Activated T-cell treated with anti-CD3 and anti-CD28 coated beads, Interleukin-2, amount 50 U/mL, for 72 hours (primary cell): ENCODE measurements around the gene TAF9. TPM values are rescaled to one million over a fixed set of nuclear protein-coding genes. Genes with fewer than 3 reads are reported as not detected.
"Not testable (repeated sequence)": the region's sequence is repeated elsewhere in the genome, so short reads cannot be mapped to it uniquely, and the experiment has no call there.

ENCODE experiments used
- ATAC-seq, 2 donors: fragments of 150-1000 bp; cut with Tn5 transposase; replicated peaks in 1 of 2; 2 replicates each; pipeline ENCODE4 v1.10.0; 2021; ENCODE audit warnings: moderate library complexity in 2 of 2, mild to moderate bottlenecking in 1 of 2
- DNase-seq, 2 donors: peaks; one replicate each; pipeline ENCODE4 v3.0.0; 2021 to 2022; ENCODE audit warnings: mixed read lengths in 1 of 2
- H3K27ac Mint-ChIP-seq: one replicate; pipeline ENCODE4 v1.8.0; 2022; ENCODE audit warnings: mild to moderate bottlenecking, moderate library complexity, mixed read lengths
- H3K27me3 Mint-ChIP-seq: one replicate; pipeline ENCODE4 v1.8.0; 2022; ENCODE audit warnings: low read depth, mixed read lengths
- H3K36me3 Mint-ChIP-seq, 2 donors: one replicate each; pipeline ENCODE4 v1.8.0; 2022; ENCODE audit warnings: mixed read lengths in 2 of 2, mild to moderate bottlenecking in 1 of 2; ENCODE audit not compliant: insufficient read depth in 2 of 2
- H3K4me1 Mint-ChIP-seq: one replicate; pipeline ENCODE4 v1.8.0; 2022; ENCODE audit warnings: low read depth, mixed read lengths
- H3K4me3 Mint-ChIP-seq, 2 donors: one replicate each; pipeline ENCODE4 v1.8.0; 2022; ENCODE audit warnings: mild to moderate bottlenecking in 2 of 2, mixed read lengths in 2 of 2, moderate library complexity in 2 of 2
- H3K9me3 Mint-ChIP-seq, 2 donors: one replicate each; pipeline ENCODE4 v1.8.0; 2022; ENCODE audit warnings: mixed read lengths in 2 of 2
- total RNA-seq, 2 donors: library from RNA; stranded (reverse); gene quantifications; one replicate each; pipeline ENCODE4 v1.2.3, GENCODE V29; 2022

Gene TAF9
- total RNA-seq, 2 donors from 2014 or later, result 78.4 to 85.1 TPM

DNA sequence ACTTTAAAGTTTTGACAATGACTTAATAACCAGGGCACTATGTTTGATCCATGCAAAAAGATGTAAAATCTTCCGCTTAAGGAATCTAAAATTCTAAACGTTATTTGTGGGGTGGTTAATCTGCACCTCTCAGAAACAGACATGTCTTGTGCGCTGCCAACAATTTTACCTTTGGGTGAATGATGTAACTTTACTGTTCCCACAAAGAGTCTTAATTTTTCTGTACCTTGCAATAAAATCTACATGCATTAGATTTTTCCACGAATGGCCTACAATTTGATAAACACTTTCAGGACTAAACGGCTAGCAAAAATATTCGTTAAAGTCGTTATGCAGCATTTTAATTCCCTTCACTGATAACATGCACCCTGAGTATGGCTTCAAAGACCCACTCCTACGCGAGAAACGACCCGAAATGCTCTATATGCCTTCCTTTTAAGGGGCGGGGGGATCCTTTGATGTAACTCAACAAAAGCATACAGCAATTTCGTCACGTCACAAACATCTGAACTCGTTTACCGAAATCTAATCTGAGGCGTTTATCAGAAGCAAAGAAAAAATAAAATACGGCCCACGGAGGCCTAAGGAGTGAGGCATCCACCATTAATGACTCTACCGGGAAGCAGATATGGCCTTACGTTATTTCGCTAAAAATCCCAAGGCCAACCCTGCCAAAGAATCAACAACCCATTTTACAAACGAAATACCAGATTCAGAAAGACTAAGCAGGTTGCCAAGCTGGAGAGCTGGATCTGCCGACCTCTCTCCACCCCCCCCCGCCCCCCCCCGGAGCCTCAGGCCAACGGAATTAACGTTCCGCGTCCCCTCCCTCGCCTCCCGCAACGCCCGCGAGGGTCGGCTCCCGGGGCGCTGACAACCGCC is 621 bp downstream of the TAF9 start:
- ATAC-seq, result peak; percentile 1
- peak; percentile 17 to 21 for DNase-seq
- Mint-ChIP-seq H3K4me3 (peak overlapping the region; percentile 90 to 98), H3K27ac (peak overlapping the region; percentile 99), H3K9me3 (no peaks in the 10 kb centered on the region), H3K27me3 (no peaks in the 10 kb centered on the region), H3K36me3 (peaks cover 14 to 23% of the 10 kb centered on the region in 2 donors), H3K4me1 (peaks cover 48% of the 10 kb centered on the region)

GRCh38 chr5:69367697-69368279 is 1.5 kb downstream of the TAF9 start:
- ATAC-seq (no peak), DNase-seq (no peak)
- Mint-ChIP-seq H3K4me1 (peaks cover 44% of the 10 kb centered on the region), H3K9me3 (no peaks in the 10 kb centered on the region), H3K36me3 (peaks cover 14 to 31% of the 10 kb centered on the region in 2 donors), H3K27ac (peak overlapping the region; percentile 99), H3K4me3 (peak overlapping the region; percentile 90 to 98), H3K27me3 (no peaks in the 10 kb centered on the region)

- Mint-ChIP-seq H3K4me1 (peaks cover 43% of the 10 kb centered on the region), H3K27me3 (no peaks in the 10 kb centered on the region), H3K4me3 (peak overlapping the region in 1 of 2 donors; percentile 46), H3K27ac (peak overlapping the region; percentile 77), H3K36me3 (peaks cover 14 to 33% of the 10 kb centered on the region in 2 donors), H3K9me3 (no peaks in the 10 kb centered on the region)
- no peak for DNase-seq
- ATAC-seq, result no peak
Measured at GRCh38 chr5:69364850-69365249, 4.5 kb downstream of the TAF9 start.

DNA sequence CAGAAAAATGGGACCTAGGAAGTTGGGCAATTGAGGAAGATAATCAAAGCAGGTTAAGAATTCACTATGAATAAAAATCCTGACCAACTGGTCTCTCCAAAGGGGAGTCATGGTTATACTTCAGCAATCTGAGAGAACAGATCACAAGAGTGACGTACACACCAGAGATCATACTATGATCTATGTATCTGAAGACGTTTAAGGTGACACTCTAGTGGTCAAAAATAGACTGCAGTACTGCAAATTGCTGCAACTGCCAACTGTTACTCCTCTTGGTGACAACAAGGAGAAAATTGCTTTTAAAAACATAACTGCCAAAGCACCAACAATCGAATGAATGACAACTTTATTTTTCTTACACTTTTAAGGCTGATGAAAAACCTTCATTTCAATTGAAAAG is 4.9 kb downstream of the TAF9 start:
- Mint-ChIP-seq H3K36me3 (peaks cover 14 to 33% of the 10 kb centered on the region in 2 donors), H3K27ac (no peak overlapping the region), H3K4me3 (no peak overlapping the region), H3K9me3 (no peaks in the 10 kb centered on the region), H3K4me1 (peaks cover 43% of the 10 kb centered on the region), H3K27me3 (no peaks in the 10 kb centered on the region)
- ATAC-seq (no peak), DNase-seq (no peak)

DNA sequence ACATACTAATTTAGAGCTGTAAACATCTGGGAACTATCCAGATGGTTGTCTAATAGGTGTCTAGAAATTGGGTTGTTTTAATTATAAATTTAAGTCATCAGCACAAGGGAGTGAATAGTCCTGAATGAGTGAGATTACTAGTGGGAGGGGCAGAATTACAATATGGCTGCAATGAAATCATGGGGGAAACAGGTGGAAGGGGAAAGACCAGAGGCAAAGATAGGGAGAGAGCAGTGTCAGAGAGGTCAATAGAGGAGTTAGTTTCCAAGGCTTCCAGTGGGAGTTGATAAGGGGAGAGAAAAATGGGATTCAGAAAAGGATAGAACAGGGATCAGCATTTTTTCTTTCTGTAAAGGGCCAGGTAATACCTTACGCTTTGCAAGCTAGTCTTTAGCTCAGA is 8.9 kb downstream of the TAF9 start:
- Mint-ChIP-seq H3K4me1 (peaks cover 22% of the 10 kb centered on the region), H3K27ac (peak overlapping the region; percentile 35), H3K4me3 (no peak overlapping the region), H3K27me3 (no peaks in the 10 kb centered on the region), H3K36me3 (peaks cover 5 to 28% of the 10 kb centered on the region in 2 donors), H3K9me3 (no peaks in the 10 kb centered on the region)
- ATAC-seq (no peak), DNase-seq (no peak)

GRCh38 chr5:69359699-69360098 is 9.6 kb downstream of the TAF9 start:
- Mint-ChIP-seq H3K27ac (peak overlapping the region; percentile 35), H3K36me3 (peaks cover 0 to 22% of the 10 kb centered on the region in 2 donors)

GRCh38 chr5:69350664-69351063 is 18.7 kb downstream of the TAF9 start:
- no peak for ATAC-seq
- H3K27ac Mint-ChIP-seq, result no peak overlapping the region

More at GRCh38 chr5:69359699-69360098, 9.6 kb downstream of the TAF9 start:
- Mint-ChIP-seq H3K4me3 (no peak overlapping the region), H3K9me3 (no peaks in the 10 kb centered on the region), H3K27me3 (no peaks in the 10 kb centered on the region), H3K4me1 (peaks cover 15% of the 10 kb centered on the region)
- no peak for DNase-seq
- no peak for ATAC-seq

GRCh38 chr5:69343083-69343482 is 26.2 kb downstream of the TAF9 start:
- H3K36me3 Mint-ChIP-seq, result no peaks in the 10 kb centered on the region
- no peak overlapping the region for H3K4me3 Mint-ChIP-seq
- H3K27ac Mint-ChIP-seq, result no peak overlapping the region
- DNase-seq (no peak), ATAC-seq (no peak)
- no peaks in the 10 kb centered on the region for H3K4me1 Mint-ChIP-seq
- H3K27me3 Mint-ChIP-seq, result no peaks in the 10 kb centered on the region
- H3K9me3 Mint-ChIP-seq, result no peaks in the 10 kb centered on the region

More at GRCh38 chr5:69350664-69351063, 18.7 kb downstream of the TAF9 start:
- no peak overlapping the region for H3K4me3 Mint-ChIP-seq
- no peaks in the 10 kb centered on the region for H3K9me3 Mint-ChIP-seq
- DNase-seq, result no peak
- peaks cover 0 to 14% of the 10 kb centered on the region in 2 donors for H3K36me3 Mint-ChIP-seq
- H3K27me3 Mint-ChIP-seq, result no peaks in the 10 kb centered on the region
- no peaks in the 10 kb centered on the region for H3K4me1 Mint-ChIP-seq

DNA sequence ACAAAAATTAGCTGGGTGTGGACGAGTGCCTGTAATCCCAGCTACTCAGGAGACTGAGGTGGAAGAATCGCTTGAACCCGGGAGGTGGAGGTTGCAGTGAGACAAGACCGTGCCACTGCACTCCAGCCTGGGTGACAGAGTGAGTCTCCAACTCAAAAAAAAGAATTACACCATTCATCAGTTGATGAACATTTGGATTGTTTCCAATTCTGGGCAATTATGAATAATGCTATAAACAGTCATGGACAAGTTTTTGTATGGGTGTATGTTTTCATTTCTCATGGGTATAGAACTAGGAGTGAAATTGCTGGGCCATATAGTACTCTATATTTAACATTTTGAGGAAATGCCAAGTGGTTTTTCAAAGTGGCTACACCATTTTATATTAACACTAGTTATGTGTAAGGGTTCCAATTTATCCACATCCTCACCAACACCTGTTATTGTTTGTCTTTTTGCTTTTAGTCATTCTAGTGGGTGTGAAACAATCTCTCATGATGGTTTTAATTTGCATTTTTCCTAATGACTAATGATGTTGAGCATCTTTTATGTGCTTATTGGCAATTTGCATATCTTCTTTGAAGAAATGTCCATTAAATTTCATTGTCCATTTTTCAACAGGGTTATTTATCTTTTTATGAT is 27.7 kb downstream of the TAF9 start:
- Mint-ChIP-seq H3K27ac (no peak overlapping the region), H3K4me3 (no peak overlapping the region), H3K9me3 (no peaks in the 10 kb centered on the region), H3K36me3 (no peaks in the 10 kb centered on the region), H3K27me3 (no peaks in the 10 kb centered on the region), H3K4me1 (no peaks in the 10 kb centered on the region)
- no peak for DNase-seq
- ATAC-seq, result no peak

DNA sequence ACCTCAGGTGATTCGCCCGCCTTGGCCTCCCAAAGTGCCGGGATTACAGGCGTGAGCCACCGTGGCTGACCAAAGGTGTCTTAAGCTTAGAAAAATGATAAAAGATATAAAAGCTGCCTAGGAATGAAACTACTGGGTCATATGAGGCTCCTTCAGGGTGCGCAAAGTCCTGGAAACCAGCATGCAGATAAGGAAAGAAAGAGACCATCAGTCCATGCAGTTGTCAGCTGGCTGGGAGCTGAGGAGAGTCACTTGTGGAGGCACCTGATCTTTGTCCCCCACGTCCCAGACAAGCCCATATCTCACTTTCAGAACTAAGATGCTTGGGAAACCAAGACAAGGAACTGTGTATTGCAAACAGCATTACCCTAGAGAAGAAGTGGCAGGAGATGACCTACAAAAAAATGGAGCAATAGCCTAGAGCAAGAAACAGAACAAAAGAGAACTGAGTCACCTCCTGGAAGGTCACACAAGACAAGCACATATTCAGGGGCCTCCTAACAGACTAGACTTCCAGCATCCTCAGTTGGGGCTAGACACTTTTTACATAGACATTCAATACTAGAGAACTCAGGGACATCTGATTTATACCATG is 33.9 kb downstream of the TAF9 start:
- Mint-ChIP-seq H3K27me3 (no peaks in the 10 kb centered on the region), H3K27ac (no peak overlapping the region), H3K36me3 (peaks cover 0 to 2% of the 10 kb centered on the region in 2 donors), H3K4me3 (no peak overlapping the region), H3K4me1 (peaks cover 29% of the 10 kb centered on the region), H3K9me3 (peaks cover 0 to 1% of the 10 kb centered on the region in 2 donors)
- DNase-seq (no peak), ATAC-seq (no peak)

- peak overlapping the region; percentile 33 to 58 for H3K4me3 Mint-ChIP-seq
- peak; percentile 85 to 87 for DNase-seq
- peak overlapping the region; percentile 47 for H3K27ac Mint-ChIP-seq
- H3K27me3 Mint-ChIP-seq, result no peaks in the 10 kb centered on the region
- H3K4me1 Mint-ChIP-seq, result peaks cover 29% of the 10 kb centered on the region
- peaks cover 0 to 2% of the 10 kb centered on the region in 2 donors for H3K36me3 Mint-ChIP-seq
- peak; percentile 74 to 78 for ATAC-seq
- H3K9me3 Mint-ChIP-seq, result peaks cover 0 to 1% of the 10 kb centered on the region in 2 donors
Measured at GRCh38 chr5:69334793-69335268, 34.5 kb downstream of the TAF9 start.

- not testable (repeated sequence) for H3K27me3 Mint-ChIP-seq, H3K36me3 Mint-ChIP-seq, ATAC-seq, H3K9me3 Mint-ChIP-seq, DNase-seq, H3K27ac Mint-ChIP-seq
- peak overlapping the region in 1 of 2 donors; percentile 92 for H3K4me3 Mint-ChIP-seq
- H3K4me1 Mint-ChIP-seq, result peaks cover 29% of the 10 kb centered on the region
Measured at GRCh38 chr5:69333668-69334315, 35.5 kb downstream of the TAF9 start.
